Renal pelvis (tissue), 12 donors: ENCODE results near the gene PTPRA. TPM values are rescaled to one million over a fixed set of nuclear protein-coding genes. Genes with fewer than 3 reads are reported as not detected.
"Not testable (repeated sequence)": the region's sequence is repeated elsewhere in the genome, so short reads cannot be mapped to it uniquely, and the experiment has no call there.

Experiments used
- DNase-seq: peaks from one replicate; pipeline ENCODE4 v3.0.0-alpha.2; 2013
- long read RNA-seq, 16 experiments: transcript quantifications; one replicate each; lab custom pipeline, GENCODE V29; 2026
- polyA plus RNA-seq, 3 donors: library from polyadenylated mRNA; unstranded; fragments of 120-200 nt; gene quantifications; one replicate each; pipeline ENCODE4 v1.2.1, GENCODE V29; 2013; ENCODE audit not compliant: insufficient read length in 3 of 3

Gene PTPRA
- 10 to 100 TPM; 90.2 to 95.8 (median 93.9) TPM for polyA plus RNA-seq
- long read RNA-seq, donor 1, transcript PTPRA-201 (23 exons, 3,725 nt), result major isoform, 9 of 19 reads
- long read RNA-seq, donor 1, partial matches to known transcripts, result 10 of 19 reads
- long read RNA-seq, donor 1, other reads (novel, unspliced or antisense), result 0 of 19 reads
- long read RNA-seq, donor 2, transcript PTPRA-201 (23 exons, 3,725 nt), result major isoform, 6 of 24 reads
- long read RNA-seq, donor 2, partial matches to known transcripts, result 12 of 24 reads
- long read RNA-seq, donor 2, other reads (novel, unspliced or antisense), result 5 of 24 reads
- long read RNA-seq, donor 3, transcript PTPRA-201 (23 exons, 3,725 nt), result major isoform, 9 of 15 reads
- long read RNA-seq, donor 3, partial matches to known transcripts, result 6 of 15 reads
- long read RNA-seq, donor 3, other reads (novel, unspliced or antisense), result 0 of 15 reads
- long read RNA-seq, donor 4, transcript PTPRA-201 (23 exons, 3,725 nt), result major isoform, 8 of 13 reads
- long read RNA-seq, donor 4, partial matches to known transcripts, result 5 of 13 reads
- long read RNA-seq, donor 4, other reads (novel, unspliced or antisense), result 0 of 13 reads
- long read RNA-seq, donor 5, partial matches to known transcripts, result 17 of 20 reads
- long read RNA-seq, donor 5, other reads (novel, unspliced or antisense), result 0 of 20 reads
- long read RNA-seq, donor 6, transcript PTPRA-201 (23 exons, 3,725 nt), result major isoform, 7 of 13 reads
- long read RNA-seq, donor 6, partial matches to known transcripts, result 5 of 13 reads
- long read RNA-seq, donor 6, other reads (novel, unspliced or antisense), result 0 of 13 reads
- long read RNA-seq, donor 7, transcript PTPRA-201 (23 exons, 3,725 nt), result major isoform, 5 of 23 reads
- long read RNA-seq, donor 7, partial matches to known transcripts, result 18 of 23 reads
- long read RNA-seq, donor 7, other reads (novel, unspliced or antisense), result 0 of 23 reads
- long read RNA-seq, donor 8, partial matches to known transcripts, result 0 of 2 reads
- long read RNA-seq, donor 8, other reads (novel, unspliced or antisense), result 0 of 2 reads
- long read RNA-seq, donor 9, partial matches to known transcripts, result 12 of 17 reads
- long read RNA-seq, donor 9, other reads (novel, unspliced or antisense), result 0 of 17 reads
- long read RNA-seq, donor 10, transcript PTPRA-201 (23 exons, 3,725 nt), result major isoform, 5 of 21 reads
- long read RNA-seq, donor 10, partial matches to known transcripts, result 16 of 21 reads
- long read RNA-seq, donor 10, other reads (novel, unspliced or antisense), result 0 of 21 reads
- long read RNA-seq, donor 11, transcript PTPRA-201 (23 exons, 3,725 nt), result major isoform, 9 of 29 reads
- long read RNA-seq, donor 11, partial matches to known transcripts, result 20 of 29 reads
- long read RNA-seq, donor 11, other reads (novel, unspliced or antisense), result 0 of 29 reads
- long read RNA-seq, donor 12, transcript PTPRA-201 (23 exons, 3,725 nt), result major isoform, 9 of 20 reads
- long read RNA-seq, donor 12, partial matches to known transcripts, result 10 of 20 reads
- long read RNA-seq, donor 12, other reads (novel, unspliced or antisense), result 0 of 20 reads
- long read RNA-seq, donor 13, partial matches to known transcripts, result 0 of 3 reads
- long read RNA-seq, donor 13, other reads (novel, unspliced or antisense), result 0 of 3 reads
- long read RNA-seq, donor 14, transcript PTPRA-201 (23 exons, 3,725 nt), result major isoform, 9 of 95 reads
- long read RNA-seq, donor 14, partial matches to known transcripts, result 84 of 95 reads
- long read RNA-seq, donor 14, other reads (novel, unspliced or antisense), result 0 of 95 reads
- long read RNA-seq, donor 15, transcript PTPRA-201 (23 exons, 3,725 nt), result major isoform, 10 of 11 reads
- long read RNA-seq, donor 15, partial matches to known transcripts, result 0 of 11 reads
- long read RNA-seq, donor 15, other reads (novel, unspliced or antisense), result 0 of 11 reads
- long read RNA-seq, donor 16, transcript PTPRA-201 (23 exons, 3,725 nt), result major isoform, 7 of 7 reads
- long read RNA-seq, donor 16, partial matches to known transcripts, result 0 of 7 reads
- long read RNA-seq, donor 16, other reads (novel, unspliced or antisense), result 0 of 7 reads

GRCh38 chr20:2873010-2873746 lies at the start of gene PTPRA:
Gene PTPRA, plus strand, starts transcription at chr20:2873481. Its CDS starts 90,797 bp downstream, at chr20:2964278.
- DNase-seq, result peak; percentile 91

- no peak for DNase-seq
Measured at GRCh38 chr20:2825761-2826160, 47.5 kb upstream of the PTPRA start.

- DNase-seq, result no peak
Measured at GRCh38 chr20:2826655-2827054, 46.6 kb upstream of the PTPRA start.

GRCh38 chr20:2829376-2829775 lies 43.9 kb upstream of the PTPRA start:
- DNase-seq, result no peak

- DNase-seq, result not testable (repeated sequence)
Measured at GRCh38 chr20:2831206-2831605, 42.1 kb upstream of the PTPRA start.

GRCh38 chr20:2833761-2834160 lies 39.5 kb upstream of the PTPRA start:
- DNase-seq, result no peak

- DNase-seq, result no peak
Measured at GRCh38 chr20:2834401-2835110, 38.7 kb upstream of the PTPRA start.

GRCh38 chr20:2835331-2835796 lies 37.9 kb upstream of the PTPRA start:
- DNase-seq, result no peak

GRCh38 chr20:2836035-2836434 lies 37.2 kb upstream of the PTPRA start:
- no peak for DNase-seq

GRCh38 chr20:2837221-2837960 lies 35.9 kb upstream of the PTPRA start:
- DNase-seq, result no peak

GRCh38 chr20:2838170-2838797 lies 35.0 kb upstream of the PTPRA start:
- no peak for DNase-seq

- no peak for DNase-seq
Measured at GRCh38 chr20:2838847-2839671, 34.2 kb upstream of the PTPRA start.

GRCh38 chr20:2839732-2840137 lies 33.5 kb upstream of the PTPRA start:
- DNase-seq, result no peak

GRCh38 chr20:2840138-2840966 lies 32.9 kb upstream of the PTPRA start, which contains the start of the genes PCED1A and VPS16:
Gene PCED1A, minus strand, starts transcription at chr20:2840655. Its CDS starts 743 bp downstream, at chr20:2839912.
Gene VPS16, plus strand, starts transcription at chr20:2840745. Its CDS starts 30 bp downstream, at chr20:2840775.
- peak; percentile 88 for DNase-seq

GRCh38 chr20:2840967-2841531 lies 32.2 kb upstream of the PTPRA start:
- DNase-seq, result no peak
